ENCODE results near the gene LPP.

The LPP gene

DNA sequence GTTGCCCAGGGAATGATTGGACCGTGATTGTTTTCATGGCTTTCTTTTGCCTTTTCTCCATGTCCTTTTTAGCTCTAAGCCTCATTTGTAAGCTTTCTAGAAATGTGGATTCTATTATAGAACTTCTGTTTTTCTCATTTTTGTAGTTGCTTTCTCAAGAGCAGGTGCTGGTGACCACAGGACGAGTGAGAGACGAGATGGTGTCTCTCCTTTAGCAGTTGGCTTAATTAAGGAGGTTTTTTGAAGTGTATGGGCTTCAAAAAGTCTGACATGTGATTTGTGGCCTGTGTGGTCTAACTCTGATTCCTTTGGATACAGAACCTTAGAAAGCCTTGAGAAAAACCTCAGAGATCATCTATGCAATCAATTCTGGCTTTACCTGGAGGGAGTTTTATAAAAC lies 292.8 kb downstream of the LPP start:
- no peak for DNase-seq

DNA sequence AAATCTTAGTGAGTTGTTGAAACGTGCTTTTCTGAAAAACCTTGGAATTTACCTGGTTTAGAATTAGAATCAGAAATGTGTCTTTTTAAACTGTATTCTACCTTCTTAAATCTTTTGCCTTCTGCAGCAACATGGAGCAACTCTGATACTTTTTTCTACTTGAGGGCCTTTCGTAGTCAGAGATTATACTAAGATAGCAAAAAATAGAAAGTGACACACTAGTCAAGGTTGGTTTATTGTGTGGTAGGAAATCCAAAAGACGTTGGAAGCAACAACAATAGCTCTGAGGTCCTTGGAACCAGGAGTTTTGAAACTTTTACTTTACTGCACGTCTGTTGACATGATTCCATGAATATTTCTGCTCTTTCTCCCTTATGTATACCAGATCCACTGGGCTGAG lies 294.9 kb downstream of the LPP start:
- DNase-seq: no peak

DNA sequence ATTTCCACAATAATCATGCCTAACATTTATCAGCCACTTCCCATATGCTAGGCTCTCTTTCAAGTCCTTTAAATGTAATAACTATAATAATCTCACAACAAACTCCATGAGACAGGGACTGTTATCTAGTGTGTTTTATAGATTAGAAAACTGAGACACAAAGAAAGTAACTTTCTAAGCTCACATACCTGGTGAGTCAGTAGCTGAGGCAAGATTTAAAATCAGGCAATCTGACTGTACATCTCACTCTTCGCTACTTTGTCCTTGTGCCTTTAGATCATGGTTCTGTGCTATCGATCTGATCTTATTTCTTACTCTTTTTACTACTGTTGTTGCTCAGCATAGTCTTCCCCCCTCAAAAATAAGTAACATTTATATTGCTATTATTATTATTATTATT lies 295.5 kb downstream of the LPP start:
- DNase-seq: no peak

DNA sequence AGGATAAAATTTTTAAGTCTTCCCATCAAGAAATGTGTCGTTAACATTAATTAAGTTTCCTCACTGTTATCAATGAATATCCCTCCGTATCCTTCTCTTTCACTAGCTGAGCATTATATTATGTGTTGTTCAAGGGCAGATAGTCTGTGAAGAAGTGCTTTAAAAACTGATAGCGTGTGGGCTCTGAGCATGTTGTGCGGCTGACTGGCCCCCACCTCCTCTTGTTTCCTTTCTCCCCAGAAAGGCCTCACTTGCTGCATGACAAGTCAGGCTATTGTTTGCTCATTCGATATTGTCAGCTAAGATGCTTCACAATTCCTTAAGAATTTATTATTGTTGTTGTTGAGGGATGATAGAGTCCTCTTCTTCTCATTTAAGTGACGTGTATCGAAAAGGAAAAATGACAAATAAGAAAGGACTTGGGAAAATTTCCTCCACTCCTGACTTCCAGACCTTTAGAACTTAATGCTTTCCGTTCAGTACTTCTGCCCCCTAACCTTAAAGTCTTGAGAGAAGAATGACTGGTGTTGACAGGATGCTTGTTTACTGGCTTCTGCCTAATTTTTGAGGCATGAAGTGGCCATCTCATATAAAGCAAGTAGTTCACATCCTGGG lies 298.3 kb downstream of the LPP start:
- DNase-seq: peak; percentile 3

GRCh38 chr3:188453431-188454384 lies 299.8 kb downstream of the LPP start:
- no peak for DNase-seq

DNA sequence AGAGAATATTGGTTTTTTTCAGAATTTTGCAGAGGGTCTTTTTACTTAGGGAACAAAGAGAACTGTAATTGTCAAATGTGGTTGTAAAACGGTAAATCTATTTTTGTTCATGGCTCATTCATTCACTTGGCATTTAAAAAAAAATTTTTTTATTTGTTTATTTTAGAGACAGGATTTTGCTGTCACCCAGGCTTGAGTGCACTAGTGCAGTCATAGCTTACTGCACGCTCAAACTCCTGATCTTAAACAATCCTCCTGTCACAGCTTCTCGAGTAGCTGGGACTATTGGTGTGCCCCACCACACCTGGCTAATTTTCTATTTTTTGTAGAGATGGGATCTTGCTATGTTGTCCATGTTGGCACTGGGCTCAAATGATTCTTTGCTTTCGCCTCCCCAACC lies 301.8 kb downstream of the LPP start:
- no peak for DNase-seq

- no peak for DNase-seq
These were observed 304.8 kb downstream of the LPP start for GRCh38 chr3:188458756-188459155.

DNA sequence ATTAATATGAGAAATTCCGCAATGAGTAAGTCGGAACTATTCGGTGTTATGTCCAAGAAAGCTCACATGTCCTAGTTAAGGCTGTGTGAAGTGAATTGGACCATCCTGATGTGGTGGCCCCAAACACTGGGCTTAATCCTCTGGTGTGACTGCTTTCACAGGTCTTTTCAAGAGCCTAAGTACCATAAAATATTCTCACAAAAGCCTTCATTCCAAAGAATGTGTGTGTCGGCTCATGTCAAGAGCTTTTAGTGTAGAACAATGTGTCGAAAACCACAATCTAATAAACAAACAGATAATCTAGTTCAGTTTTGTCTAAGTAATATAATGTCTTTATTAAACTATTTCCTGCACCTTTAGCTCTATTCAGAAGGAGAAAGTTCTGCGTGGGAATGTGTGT lies 311.4 kb downstream of the LPP start:
- DNase-seq: no peak

GRCh38 chr3:188468196-188468595 lies 314.2 kb downstream of the LPP start:
- DNase-seq: no peak

DNA sequence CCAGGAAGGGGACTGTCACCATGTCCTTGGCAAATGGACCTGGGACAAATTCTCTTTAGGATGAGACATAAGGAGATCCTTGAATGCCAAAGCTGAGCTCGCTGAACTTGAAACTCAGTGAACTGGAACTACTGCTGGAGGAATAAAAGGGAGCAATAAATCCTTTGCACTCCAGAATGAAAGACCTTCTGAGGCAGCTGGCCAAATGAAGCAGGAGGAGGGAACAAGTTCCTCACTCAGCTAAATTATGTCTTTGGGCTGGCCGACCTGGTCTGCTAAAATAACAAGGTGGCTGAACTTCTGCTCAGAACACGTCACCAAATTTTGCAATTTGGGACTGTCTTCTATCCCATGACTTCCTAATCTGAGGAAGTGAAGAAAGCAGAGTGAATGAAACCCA lies 314.7 kb downstream of the LPP start:
- no peak for DNase-seq

GRCh38 chr3:188469228-188469885 lies 315.4 kb downstream of the LPP start:
- DNase-seq: no peak

DNA sequence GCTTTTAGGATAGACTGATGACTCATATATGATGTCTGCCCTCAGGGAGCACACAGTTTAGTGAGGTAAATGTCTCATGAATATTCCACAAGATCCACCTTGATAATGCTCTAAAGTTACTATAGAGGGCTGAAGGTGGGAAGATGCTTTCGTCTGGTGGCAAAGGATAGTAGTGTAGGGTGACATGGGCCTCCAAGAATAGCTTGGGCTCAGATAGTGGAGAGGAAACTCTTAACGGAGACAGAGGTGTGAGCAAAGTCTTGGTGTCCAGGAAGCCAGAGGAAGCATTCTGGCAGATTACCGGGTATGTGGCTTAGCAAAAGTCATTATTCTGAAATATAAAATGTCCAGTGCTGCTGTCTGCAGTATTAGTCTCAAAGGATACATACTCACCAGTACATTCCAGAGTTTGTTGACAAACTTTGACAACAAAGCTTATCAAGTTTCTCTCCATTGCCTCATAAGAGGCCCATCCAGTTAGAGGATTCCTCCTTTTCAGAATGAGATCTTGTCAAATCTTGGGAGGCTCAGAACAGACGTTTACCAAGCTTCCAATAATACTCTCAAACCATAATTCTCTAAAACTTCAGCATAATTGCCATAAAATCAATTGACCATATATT lies 316.7 kb downstream of the LPP start:
- no peak for DNase-seq

DNA sequence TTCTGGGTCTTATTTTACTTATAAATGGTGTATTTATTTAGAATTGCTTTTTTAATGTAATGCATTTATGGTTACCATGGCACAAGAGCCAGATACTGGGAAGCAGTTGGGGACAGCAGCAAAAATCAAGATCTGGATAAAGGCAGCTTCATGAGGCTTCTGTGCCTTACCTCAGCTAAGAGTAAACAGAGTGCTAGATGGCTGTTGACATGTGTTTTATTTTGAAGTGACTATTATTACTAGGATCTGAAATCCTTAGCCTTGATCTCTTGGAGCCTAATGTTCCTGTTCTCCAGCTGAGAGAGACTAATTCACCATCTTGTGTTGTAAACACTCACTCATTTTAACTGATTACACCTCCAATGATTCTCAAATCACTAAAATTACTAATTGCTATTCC lies 317.8 kb downstream of the LPP start:
- DNase-seq: no peak

DNA sequence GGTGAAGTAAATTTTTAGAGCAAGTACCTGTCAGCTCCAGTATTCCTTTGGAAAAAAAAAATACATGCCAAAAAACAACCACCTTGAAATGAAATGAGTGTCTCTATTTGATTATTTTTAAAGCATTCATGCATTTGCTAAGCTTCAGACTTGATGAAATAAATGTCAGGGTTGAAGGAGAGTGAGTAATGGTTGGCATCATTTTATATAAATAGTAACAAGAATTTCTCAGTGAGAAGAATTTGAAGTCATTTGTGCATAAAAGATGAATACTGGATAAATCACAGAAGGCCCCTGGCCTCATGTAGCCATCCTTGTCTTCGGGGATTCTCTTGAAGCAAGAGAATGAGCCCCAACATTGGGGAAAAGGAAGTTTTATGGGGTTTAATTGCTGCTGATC lies 318.4 kb downstream of the LPP start:
- no peak for DNase-seq

DNA sequence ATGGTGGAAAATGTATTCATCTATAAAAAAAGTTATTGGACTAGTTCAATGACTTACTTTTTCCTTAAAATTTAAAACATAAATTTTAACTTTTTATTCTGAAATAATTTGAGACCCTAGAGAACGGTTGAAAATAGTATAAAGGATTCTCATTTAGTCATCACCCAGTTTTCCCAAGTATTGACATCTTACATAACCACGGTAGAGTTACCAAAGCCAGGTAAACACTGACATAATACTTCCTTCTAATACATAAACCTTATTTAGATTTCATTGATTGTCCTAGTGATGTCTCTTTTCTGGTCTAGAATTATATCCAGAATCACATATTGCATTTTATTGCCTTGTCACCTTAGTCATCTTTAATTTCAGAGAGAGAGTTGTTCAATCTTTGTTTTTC lies 319.1 kb downstream of the LPP start:
- no peak for DNase-seq

DNA sequence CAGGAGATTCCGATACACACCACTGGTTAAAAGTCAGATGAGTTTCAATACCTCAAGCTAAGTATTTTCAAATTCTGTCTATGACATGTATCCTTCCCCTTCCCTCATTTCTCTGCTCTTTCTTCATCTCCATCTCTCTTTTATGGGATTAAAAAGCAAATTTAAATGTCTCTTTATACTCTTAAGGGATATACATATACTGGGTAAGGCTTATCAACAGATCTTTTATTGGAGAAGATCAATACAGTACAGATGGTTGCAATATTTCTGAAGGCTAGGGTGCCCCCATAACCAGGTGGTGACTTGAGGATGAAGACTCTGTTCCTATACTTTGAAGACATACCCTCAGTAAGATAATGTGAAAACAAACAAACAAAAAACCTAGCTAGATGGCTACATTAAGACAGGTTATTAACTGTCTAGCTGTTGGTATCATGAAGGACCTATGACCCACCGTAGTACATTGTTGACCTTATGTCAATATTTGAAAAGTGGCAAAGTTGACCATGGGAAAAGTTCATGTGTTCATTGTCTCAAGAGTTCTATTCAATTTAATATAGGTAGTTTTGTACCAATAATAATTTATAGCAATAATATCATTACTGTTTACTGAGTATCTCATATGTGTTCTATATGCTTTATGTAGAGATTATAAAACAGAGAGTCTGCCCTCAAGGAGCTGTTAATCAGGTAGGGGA lies 319.8 kb downstream of the LPP start:
- DNase-seq: no peak

DNA sequence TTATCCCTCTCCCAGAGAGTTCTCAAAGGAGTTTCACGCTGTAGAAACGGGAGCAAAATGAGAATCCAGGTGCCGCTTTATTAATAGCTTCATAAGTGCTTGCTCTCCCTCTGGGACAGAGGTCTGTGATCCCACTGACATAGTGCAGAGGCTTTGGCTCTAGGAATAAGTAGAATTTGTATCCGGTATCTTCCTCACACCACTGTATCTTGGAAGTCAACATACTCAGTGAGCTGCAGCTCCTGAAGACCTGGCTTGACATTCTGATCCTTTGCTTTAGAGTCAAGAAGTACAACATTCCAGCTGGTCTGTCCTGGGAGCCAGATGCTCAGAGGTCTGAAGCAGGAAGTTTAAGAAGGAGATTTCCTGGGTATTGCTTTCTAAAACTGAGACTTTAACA lies 323.0 kb downstream of the LPP start:
- peak; percentile 29 for DNase-seq

DNA sequence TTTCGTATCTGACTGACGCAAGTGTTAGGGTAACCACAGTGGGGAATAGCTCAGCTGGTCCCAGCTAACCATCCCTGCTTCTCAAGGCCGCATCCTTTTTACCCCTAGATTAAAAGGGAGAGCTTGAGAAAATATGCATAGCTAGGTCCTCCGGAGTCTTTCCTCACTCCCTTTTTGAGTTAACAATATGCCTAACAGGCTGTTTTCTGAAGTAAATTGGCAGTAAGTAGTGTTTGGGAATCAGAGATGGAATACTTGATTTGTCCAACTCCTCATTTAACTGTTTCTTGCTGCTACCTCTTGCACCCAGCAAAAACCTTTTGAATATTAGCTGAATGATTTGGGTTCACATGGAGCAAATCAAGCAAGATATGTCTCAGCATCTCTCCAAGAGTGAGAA lies 326.1 kb downstream of the LPP start:
- DNase-seq: no peak

- DNase-seq: no peak
These were observed 329.0 kb downstream of the LPP start for GRCh38 chr3:188482929-188483328.

DNA sequence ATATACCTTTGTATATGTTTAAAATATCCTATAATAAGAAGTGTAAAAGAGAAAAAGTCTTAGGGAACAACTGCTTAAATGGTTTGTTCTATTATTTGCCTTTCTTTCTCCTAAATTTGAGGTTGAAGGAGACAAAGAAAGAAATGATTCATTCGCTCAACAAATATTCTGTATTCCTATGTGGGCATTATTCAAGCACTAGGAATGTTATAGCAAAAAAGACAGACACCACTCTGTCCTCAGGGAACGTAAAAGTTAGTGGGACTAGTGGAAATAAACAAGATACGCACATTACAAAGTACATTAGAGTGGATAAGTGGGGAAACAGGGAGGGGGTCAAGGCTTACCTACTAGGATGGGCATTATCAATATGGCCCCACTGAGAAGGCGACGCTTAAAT lies 332.2 kb downstream of the LPP start:
- no peak for DNase-seq

GRCh38 chr3:188486952-188487351 lies 333.0 kb downstream of the LPP start:
- no peak for DNase-seq

DNA sequence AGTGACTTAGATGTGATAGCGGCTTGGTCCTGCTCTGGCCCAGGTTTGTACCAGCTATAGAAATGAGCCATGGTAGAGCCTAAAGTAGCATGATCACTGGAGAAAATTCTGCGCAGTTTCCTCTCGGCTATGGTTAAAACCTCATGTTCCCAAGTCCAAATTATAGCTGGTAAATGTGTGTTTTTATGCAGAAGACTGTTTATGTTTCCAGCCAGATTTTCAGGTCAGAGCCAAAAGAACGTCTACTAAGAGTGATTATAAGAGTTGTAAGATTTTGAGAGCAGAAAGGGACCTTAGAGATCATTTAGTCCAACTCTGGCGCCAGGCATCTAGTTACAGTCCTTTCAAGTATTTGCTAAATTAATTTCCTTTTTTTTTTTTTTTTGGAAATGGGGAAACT lies 333.7 kb downstream of the LPP start:
- no peak for DNase-seq

DNA sequence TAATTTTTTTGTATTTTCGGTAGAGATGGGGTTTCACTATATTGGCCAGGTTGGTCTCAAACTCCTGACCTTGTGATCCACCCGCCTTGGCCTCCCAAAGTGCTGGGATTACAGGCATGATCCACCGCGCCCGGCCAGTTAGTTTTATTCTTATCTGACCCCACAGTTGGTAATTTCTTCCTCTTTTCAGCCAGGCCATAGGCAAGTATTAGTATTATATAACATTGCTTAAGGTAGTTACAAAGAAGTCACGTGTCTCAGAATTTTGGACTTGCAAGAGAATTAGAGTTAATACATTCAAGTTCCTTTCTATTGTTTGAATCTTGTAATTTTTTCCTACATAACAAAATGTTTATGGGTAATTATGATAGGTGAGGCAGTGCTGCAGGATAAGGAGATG lies 334.8 kb downstream of the LPP start:
- DNase-seq: no peak
